Skeletal muscle tissue (tissue), 4 donors: ENCODE data around the gene CCDC187. TPM values are rescaled to one million over a fixed set of nuclear protein-coding genes. Genes with fewer than 3 reads are reported as not detected.

Experiments
- H3K27ac ChIP-seq: one replicate; pipeline ENCODE4 v1.7.0; 2013; ENCODE audit warnings: mild to moderate bottlenecking, low read depth, low read length, inconsistent platforms
- H3K27me3 ChIP-seq, 3 donors: one replicate each; pipeline ENCODE4 v1.7.0; 2013; ENCODE audit warnings: low read length in 3 of 3; ENCODE audit not compliant: control insufficient read depth in 3 of 3, insufficient read depth in 3 of 3
- H3K36me3 ChIP-seq, 3 donors: one replicate each; pipeline ENCODE4 v1.7.0; 2013; ENCODE audit warnings: low read length in 3 of 3; ENCODE audit not compliant: control insufficient read depth in 3 of 3, insufficient read depth in 3 of 3
- H3K4me1 ChIP-seq, 3 donors: one replicate each; pipeline ENCODE4 v1.7.0; 2013; ENCODE audit warnings: low read length in 3 of 3, mild to moderate bottlenecking in 3 of 3; ENCODE audit not compliant: control insufficient read depth in 3 of 3, insufficient read depth in 3 of 3
- H3K4me3 ChIP-seq, 3 donors: one replicate each; pipeline ENCODE4 v1.7.0; 2013; ENCODE audit warnings: low read length in 3 of 3
- H3K9ac ChIP-seq, 3 donors: one replicate each; pipeline ENCODE4 v1.7.0; 2013; ENCODE audit warnings: low read length in 3 of 3, mild to moderate bottlenecking in 3 of 3, moderate library complexity in 2 of 3, low read depth in 1 of 3
- H3K9me3 ChIP-seq, 3 donors: one replicate each; pipeline ENCODE4 v1.7.0; 2013; ENCODE audit warnings: low read length in 3 of 3; ENCODE audit not compliant: control insufficient read depth in 3 of 3
- total RNA-seq: library from RNA; depleted of rRNA; stranded (reverse); fragments of >200 nt; gene quantifications from one replicate; pipeline ENCODE4 v1.2.3, GENCODE V29; 2014
- donor health status: Osteomylitis.

Gene CCDC187
- total RNA-seq, 1 donor from 2014 or later, result under 0.01 TPM

DNA sequence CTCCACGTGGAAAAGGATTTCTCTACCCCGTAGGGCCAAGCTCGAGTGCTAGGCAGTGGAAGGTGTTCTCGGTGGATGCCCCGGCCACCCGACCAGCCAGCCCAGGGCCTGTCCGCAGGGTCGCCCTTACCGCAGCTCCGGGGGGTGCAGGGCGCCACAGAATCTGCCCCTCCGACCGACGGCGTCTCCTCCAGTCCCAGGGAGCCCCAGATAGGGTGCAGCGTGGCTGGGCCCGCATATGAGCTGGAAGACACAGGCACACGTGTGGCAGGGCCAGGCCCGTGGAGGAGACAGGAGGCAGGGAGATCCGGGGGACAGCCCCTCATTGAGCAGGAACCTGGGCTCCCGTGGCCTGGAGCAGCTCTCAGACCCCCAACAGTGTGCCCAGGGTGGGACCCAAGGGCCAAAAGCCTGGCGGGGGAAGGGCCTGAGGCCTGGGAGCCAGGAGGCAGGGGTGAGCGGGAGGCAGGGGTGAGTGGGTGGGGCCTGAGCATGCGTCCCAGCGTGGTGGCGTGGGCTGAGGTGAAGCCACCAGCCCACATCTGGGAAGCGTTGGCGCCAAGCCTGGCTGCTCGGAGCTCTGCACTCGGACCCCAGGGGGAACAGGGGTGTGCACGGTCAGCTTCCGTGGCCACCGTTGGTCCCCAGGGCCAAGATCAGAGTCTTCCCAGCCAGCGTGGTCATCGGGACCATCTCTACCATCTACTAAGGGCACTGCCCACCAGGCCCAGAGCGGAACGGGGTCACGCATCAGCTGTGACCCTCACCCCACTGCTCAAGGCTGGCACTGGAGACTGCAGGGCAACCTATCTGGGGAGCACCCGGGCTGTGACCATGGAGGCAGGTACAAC, 22.2 kb downstream of the CCDC187 start:
- Histone ChIP-seq H3K27ac (no peak overlapping the region), H3K9ac (no peak overlapping the region), H3K4me1 (peaks cover 5 to 6% (median 6%) of the 10 kb centered on the region in 3 donors), H3K4me3 (no peak overlapping the region), H3K36me3 (no peaks in the 10 kb centered on the region), H3K9me3 (no peaks in the 10 kb centered on the region), H3K27me3 (peaks cover 27 to 60% (median 51%) of the 10 kb centered on the region in 3 donors)

DNA sequence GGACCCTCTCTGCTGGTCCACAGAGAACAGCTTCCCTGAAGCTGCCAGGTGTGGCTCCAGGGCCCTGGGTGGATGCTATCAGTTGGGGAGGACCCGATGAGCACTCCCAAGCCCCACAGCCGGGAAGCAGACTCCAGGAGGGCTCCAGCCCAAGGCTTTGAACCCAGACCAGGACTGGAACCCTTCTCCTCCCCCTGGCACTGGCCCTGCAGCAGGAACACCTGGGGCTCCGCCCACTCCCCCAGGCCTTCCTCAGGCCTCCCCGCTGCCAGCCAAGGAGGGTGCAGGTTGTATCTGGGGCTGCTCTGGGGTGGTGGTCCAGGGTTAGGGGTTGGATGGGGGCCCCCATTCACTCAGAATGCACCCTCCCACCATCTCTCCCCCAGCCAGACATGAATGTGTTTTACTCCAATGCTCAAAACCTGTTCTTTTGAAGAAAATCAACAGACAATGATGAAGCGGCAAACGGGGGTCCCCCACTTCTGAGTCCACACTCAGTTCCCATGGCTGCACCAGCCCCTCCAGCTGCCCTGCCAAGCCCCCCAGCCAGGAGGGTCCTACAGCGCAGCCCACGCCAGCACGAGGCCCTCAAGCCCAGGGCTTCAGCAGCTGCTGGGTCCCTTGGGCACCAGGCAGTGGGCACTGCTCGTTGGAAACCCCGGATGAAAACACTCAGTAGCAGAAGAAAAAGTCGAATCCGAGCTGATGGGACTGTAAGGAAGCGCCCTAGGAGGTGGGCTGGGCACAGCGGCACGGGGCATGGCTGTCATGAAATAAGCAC, 23.2 kb downstream of the CCDC187 start:
- Histone ChIP-seq H3K9ac (no peak overlapping the region), H3K9me3 (no peaks in the 10 kb centered on the region), H3K4me3 (no peak overlapping the region), H3K27ac (no peak overlapping the region), H3K27me3 (peaks cover 31 to 58% (median 52%) of the 10 kb centered on the region in 3 donors), H3K36me3 (no peaks in the 10 kb centered on the region), H3K4me1 (peaks cover 5 to 6% (median 6%) of the 10 kb centered on the region in 3 donors)

DNA sequence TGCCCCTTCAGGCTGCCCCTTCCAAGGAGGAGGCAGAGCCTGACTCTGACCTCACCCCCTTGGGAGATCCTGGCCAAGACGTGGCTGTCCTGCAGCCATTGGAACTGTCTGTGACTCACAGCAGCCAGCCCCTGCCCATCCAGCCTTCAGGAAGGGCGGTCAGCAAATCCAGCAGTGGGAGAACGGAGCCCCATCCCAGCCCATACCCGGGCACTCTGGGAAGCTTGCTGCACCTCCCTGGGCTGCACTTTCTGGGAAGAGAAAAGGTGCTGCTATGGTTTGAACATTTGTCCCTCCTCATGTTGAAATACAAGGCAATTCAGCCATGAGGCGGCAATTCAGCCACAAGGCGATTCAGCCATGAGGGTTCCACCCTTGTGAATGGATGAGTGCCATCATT, 24.4 kb downstream of the CCDC187 start:
- Histone ChIP-seq H3K9me3 (no peaks in the 10 kb centered on the region), H3K36me3 (no peaks in the 10 kb centered on the region), H3K9ac (no peak overlapping the region), H3K4me1 (peaks cover 5 to 6% (median 6%) of the 10 kb centered on the region in 3 donors), H3K27me3 (peaks cover 31 to 60% (median 57%) of the 10 kb centered on the region in 3 donors), H3K27ac (no peak overlapping the region), H3K4me3 (no peak overlapping the region)

DNA sequence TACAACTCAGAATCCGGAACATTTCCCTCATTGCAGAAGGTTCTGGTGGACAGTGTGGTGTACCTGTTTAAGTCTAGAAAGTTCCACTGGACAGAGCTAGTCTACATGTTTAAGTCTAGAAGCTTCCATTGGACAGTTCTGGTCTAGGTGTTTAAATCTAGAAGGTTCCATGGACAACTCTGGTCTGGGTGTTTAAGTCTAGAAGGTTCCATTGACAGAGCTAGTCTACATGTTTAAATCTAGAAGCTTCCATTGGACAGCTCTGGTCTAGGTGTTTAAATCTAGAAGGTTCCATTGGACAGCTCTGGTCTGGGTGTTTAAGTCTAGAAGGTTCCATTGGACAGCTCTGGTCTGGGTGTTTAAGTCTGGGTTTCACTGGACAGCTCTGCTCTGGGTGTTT, 25.0 kb downstream of the CCDC187 start:
- H3K4me1 ChIP-seq, result peaks cover 5 to 6% (median 6%) of the 10 kb centered on the region in 3 donors
- no peak overlapping the region for H3K4me3 ChIP-seq
- H3K9ac ChIP-seq, result no peak overlapping the region
- H3K36me3 ChIP-seq, result no peaks in the 10 kb centered on the region
- H3K9me3 ChIP-seq, result no peaks in the 10 kb centered on the region
- H3K27me3 ChIP-seq, result peaks cover 35 to 65% (median 60%) of the 10 kb centered on the region in 3 donors
- H3K27ac ChIP-seq, result no peak overlapping the region

DNA sequence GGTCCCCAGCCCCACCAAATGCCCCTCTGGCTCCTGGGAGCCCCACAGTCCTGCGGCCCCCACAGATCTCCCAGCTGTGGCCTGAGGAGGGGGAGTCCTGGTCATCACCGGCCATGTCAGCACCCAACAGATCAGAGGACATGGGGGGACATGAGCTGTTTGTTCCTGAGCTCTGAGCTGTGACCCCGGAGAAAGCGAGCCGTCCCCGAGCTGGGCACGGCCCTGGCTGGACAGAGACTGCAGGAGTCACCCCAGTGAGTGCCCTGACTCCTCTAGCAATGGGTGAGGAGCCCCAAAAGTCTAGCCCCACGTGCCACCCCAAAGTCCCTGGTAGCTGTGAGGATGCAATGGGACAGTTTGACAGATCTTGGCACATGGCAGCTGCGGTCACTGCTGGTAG, 25.7 kb downstream of the CCDC187 start:
- Histone ChIP-seq H3K9ac (no peak overlapping the region), H3K4me3 (no peak overlapping the region), H3K4me1 (peaks cover under 1 to 1% (median 1%) of the 10 kb centered on the region in 3 donors), H3K36me3 (no peaks in the 10 kb centered on the region), H3K27me3 (peaks cover 35 to 68% (median 61%) of the 10 kb centered on the region in 3 donors), H3K9me3 (no peaks in the 10 kb centered on the region), H3K27ac (no peak overlapping the region)

DNA sequence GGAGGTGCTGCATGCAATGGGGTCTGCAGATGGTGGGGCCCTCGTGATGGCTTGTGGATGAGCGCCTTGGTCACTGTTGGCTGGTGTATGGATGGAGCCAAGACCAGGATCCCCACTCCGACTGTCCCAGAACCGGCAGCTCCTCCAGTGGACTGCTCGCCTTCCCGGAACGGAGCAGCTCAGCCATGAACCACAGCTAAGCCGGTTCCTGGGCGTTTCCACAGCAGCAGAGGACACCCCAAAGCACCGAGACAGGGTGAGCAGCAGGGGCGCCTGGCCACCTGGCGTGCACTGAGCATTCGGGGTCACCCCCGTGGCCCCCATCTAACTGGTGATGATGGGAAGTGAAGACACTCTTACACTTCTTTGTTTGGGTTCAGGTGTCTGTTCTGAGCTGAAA, 26.1 kb downstream of the CCDC187 start:
- Histone ChIP-seq H3K4me1 (no peaks in the 10 kb centered on the region), H3K36me3 (no peaks in the 10 kb centered on the region), H3K9me3 (no peaks in the 10 kb centered on the region), H3K27me3 (peaks cover 35 to 68% (median 61%) of the 10 kb centered on the region in 3 donors), H3K27ac (no peak overlapping the region), H3K9ac (no peak overlapping the region), H3K4me3 (no peak overlapping the region)

DNA sequence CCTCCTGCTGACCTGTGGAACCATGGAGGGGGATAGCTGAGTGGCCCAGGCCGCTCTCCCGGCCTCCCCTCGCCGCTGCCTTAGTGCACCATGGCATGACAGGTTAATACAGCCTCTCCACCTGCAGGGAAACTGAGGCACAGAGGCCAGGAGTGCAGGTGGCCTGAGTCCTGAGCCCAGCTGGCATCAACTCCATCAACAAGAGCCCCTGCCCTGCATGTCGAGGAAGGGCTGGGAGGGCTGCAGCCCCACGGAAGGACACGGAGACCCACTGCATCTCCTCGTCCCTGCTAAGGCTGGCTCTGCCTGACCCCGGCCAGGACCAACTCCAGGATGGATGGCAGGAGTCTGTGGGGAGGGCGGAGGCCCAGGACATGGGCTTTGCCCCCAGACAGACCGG, 27.2 kb downstream of the CCDC187 start:
- H3K27me3 ChIP-seq, result peaks cover 32 to 61% (median 55%) of the 10 kb centered on the region in 3 donors
- H3K4me1 ChIP-seq, result no peaks in the 10 kb centered on the region
- H3K9me3 ChIP-seq, result no peaks in the 10 kb centered on the region
- H3K27ac ChIP-seq, result no peak overlapping the region
- H3K4me3 ChIP-seq, result no peak overlapping the region
- no peaks in the 10 kb centered on the region for H3K36me3 ChIP-seq
- H3K9ac ChIP-seq, result no peak overlapping the region

DNA sequence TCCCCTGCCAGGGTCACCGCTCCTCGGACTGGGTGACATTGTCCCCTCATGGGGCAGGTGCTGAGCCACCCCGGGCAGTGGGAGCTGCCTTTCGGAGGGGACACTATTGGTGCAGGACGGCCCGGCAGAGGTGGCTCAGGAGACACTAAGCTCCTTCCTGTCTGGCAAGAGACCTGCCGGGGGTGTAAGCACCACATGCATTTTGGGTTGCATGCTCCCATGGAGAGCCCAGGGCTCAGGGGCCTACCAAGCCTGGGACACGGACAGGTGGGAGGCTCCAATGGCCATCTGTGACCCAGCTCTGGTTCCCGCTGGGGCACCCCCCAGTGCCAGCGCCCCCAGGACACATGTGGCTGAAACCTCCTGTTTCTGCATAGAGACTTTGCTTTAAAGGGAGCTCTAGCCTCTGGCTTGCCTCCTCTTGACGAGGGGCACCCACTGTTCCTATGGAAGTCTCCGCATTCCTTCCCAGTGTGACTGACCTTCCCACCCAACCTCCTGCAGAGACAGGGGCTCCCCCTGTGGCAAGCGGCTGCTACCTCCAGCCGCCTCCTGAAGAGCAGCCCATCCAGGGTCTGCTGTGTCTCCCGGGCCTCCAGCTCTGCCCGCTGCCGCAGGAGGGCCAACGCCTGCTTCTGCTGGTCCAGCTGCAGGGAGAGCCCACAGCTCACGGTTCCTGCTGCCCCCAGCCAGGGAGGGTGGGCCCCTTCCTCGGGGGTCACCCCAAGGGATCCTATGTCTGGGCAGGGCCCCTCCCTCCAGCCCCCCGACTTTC, 28.1 kb downstream of the CCDC187 start:
- no peak overlapping the region for H3K4me3 ChIP-seq
- no peaks in the 10 kb centered on the region for H3K36me3 ChIP-seq
- H3K9ac ChIP-seq, result no peak overlapping the region
- H3K9me3 ChIP-seq, result no peaks in the 10 kb centered on the region
- H3K4me1 ChIP-seq, result no peaks in the 10 kb centered on the region
- peaks cover 32 to 53% (median 53%) of the 10 kb centered on the region in 3 donors for H3K27me3 ChIP-seq
- H3K27ac ChIP-seq, result no peak overlapping the region

DNA sequence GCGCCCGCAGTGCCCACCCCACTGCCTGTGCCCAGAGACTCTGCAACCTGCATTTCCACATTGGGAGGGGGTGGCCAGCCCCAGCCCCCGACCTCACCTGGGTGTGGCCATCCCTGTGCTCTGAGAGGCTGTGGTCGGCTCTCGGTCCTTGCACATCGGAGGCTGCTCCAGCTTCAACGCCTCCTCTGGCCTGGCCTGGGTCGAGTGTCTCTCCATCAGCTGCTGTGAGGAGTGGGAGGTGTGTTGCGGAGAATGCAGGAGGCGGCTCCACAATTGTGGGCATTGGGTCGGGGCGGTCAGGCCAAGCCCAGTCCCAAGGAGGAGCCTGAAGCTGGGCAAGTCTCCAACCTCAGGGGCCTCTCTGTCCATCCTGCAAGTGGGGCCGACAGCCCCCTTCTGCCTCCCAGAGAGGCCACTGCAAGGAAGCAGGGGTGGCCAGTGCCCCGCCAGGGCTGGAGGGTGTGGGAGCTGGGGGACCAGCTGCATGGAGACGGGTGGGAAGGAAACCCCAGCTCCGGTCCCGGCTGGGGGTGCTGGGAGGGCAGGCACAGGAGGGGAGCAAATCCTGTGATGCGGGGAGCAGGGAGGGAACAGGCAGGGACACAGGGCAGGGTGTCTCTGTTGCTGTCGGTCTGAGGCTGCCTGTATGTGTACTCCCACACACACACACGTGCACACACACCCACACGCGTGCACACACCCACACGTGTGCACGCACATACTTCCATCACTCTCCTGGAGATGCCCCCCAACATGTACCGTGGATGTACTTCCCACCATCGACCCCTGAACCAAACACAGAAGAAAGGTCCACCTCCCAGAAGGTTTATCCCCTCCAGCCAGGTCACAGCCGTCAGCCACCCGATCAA, 28.9 kb downstream of the CCDC187 start:
- H3K4me3 ChIP-seq, result no peak overlapping the region
- no peak overlapping the region for H3K27ac ChIP-seq
- no peak overlapping the region for H3K9ac ChIP-seq
- H3K36me3 ChIP-seq, result no peaks in the 10 kb centered on the region
- H3K27me3 ChIP-seq, result peaks cover 28 to 49% (median 47%) of the 10 kb centered on the region in 3 donors
- no peaks in the 10 kb centered on the region for H3K9me3 ChIP-seq
- no peaks in the 10 kb centered on the region for H3K4me1 ChIP-seq
